DMS 273 (cell line): Measurements from ENCODE around the gene SMYD3.

Experiments used
- DNase-seq: peaks from one replicate; lab custom pipeline; 2025; ENCODE audit not compliant: unreplicated experiment; lab: John Stamatoyannopoulos, UW

The SMYD3 gene

DNA sequence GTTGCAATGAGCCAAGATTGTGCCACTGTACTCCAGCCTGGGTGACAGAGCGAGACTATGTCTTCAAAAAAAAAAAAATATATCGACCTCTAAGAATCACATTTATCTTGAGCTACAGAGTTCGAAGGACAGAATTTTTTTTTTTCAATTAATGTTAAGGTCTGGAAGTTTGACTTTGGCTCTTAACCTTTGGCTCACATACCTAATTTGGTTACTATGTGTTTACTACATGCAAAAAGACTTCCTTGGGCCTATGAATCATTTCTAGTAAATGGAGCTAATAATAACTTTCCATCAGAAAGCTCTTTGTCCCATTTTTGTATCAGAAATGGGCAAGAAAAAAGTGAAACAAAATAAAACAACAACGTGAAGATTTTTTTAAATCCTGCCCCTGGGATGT is 351.2 kb downstream of the SMYD3 start:
- DNase-seq = no peak

DNA sequence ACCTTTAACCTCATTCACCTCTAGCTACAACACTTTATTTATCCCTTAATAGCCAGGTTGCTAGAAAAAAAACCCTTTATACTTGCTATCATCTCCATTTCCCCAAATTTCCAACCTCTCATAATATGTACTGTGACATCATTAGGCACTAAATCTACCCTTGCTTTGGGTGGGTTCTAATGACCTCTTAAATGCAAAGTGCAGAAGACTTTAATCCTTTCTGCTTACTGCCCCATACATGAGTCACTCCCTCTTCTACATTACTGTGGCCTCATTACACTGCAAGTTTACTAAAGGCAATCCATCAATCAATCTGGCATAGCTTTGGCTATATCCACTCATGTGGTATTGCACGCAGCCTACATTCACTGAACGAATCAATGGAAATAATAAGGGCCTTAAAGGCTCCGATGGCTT is 353.3 kb downstream of the SMYD3 start:
- no peak for DNase-seq

DNA sequence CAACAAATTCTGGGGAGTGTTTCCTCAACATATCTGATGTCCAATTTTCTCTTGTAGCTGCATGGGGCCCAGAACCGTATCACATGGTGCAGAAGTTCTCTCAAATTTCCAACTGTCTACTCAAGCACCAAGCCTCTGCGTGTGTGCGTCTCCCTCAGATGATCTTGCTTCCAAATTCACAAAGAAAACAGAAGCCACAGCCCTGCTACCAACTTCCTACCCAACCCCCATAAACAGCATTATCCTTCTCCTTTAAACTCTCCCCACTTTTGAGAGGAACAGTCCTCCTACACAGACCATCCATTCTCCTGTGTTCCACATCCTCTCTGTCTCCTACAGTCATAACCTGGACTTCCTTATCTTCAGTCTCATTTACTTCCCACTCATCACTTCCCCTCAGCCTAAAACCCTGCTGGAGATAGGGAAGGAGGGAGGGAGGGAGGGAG is 354.1 kb downstream of the SMYD3 start:
- DNase-seq = no peak

DNA sequence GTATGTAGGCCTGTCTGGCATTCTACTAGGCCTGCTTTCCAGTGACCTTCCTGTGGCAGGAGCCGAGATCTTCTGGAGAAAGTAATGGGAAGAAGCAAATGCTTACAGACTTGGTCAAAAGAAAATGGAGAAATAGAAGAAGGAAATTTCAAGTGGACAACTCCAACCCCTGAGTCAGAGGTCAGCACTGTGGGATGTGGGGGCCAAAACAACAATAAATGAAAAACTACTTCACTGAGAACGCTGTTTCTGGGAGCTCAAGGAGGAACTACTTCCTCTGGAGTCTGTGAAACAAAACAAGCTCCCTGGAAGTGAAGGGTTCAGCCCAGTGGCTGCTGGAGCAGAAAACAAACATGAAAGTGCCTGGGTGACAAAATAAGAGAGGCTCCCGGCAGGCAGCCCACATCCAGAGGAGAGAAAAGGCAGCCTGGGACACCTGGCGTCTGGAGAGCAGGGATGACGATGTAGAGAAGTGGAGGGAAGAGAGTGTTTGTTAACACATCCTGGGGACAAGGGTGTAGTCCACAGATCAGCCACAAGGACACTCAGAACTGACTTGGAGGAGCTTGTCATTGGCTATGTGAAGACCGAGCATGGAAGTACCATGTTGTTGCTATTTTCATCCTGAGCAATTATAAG is 355.2 kb downstream of the SMYD3 start:
- no peak for DNase-seq

DNA sequence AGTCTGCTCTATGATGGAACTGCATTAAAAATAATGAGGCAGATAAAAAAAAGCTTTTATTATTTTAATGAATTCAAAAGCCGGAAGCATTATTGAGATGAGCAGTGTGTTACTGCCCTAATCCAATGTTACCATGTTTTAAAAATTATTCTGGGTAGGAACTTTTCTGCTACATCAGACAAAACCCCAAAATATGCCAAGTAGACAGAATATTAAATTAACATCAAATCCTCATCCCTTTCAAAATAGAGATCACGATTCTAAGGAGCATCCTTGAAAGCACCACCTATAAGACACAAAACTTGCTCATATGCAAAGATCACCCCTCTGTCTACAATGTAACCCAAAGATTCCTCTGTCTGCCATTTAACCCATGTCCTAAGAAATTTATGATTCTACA is 357.5 kb downstream of the SMYD3 start:
- DNase-seq = no peak

DNA sequence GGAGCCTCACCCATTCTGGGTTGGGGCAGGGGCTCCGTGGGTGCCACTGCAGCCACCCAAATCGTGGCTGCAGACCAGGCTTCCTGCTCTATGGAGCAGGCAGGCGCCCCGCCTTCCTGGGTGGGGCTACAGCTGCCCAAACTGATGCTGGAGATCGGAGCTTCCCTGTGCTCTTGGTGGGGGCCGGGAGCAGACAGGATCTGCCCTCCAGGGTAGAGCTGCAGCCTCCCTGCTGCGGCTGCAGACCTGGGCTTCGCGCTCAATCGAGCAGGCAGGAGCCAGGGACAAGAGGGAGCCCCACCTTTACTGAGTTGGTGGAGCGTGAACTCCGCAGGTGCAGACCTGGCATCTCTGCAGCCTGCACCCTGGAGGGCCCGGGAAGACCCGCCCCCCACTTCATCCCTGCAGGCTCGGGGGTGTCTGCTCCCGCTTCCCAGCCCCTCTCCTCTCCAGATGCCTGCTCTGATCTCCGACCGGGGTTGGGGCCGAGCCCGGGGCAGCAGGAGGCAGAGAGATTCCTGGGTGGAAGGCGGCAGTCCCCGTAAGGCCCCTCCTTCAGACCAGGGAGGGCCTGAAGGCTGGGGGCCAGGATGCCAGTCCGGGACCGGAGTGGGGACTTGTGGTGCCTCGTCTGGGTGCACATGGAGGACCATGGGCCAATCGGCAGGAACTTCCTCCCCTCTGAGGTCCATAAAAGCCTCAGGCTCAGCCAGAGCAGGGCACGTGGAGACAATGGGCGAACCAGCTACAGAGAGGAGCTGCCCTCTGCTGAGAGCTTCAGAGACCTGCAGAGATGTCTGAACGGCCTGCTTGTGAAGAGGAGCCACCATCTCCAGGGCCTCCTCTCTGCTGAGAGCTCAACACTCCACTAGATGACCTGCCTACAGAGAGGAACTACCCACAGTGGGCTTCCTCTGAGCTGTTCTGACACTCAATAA is 359.3 kb downstream of the SMYD3 start:
- no peak for DNase-seq

DNA sequence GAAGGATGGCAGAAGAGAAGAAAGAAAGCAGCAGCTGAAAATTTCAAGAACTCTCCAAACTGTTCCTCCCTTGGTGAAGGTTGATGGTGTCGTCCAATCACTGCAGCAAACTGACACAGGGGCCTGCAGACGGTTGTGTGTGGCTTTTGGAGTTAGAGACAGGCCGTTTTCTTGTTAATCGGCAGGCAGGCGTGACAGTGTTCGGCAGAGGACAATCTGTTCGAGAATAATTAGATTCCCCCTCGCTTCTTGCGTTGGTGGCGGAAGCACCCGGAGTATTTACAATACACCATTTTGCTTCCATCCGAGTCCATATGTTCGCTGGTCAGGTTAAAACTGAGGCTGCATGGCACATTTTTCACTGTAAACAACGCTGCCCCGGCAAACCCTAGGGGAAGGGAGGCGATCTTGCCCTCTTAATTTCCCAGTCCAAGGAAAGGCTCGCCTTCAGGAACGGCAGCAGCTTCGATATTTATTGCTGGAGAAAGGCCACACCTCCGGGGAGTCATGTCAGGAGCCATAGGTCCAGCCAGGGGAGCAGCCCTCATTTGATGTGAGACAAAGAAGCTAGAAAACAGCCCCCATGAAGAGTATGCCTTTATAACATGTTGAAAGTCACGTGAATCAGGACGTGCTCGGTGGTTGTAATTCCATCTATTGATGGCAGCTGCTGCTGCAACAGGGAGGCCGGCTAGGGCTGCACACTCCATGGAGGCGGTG is 360.1 kb downstream of the SMYD3 start:
- no peak for DNase-seq

DNA sequence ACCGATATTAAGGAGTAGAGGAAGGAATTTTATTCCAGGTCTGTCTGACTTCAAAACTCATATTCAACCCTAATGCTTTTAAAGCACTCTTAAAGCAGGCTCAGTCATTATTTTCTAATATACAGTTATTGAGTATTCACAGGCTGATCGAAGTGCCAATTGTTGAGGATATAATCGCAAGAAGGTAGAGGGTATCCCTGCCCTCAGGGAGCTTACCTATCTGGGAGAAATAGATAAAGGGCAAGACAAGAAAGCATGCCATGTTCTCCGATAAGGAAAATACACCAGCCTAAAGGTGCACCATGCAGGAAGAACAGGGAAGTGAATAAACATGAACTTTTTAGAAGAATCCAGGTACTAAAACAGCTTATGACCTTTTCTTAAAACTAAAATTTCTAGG is 361.2 kb downstream of the SMYD3 start:
- DNase-seq = no peak

DNA sequence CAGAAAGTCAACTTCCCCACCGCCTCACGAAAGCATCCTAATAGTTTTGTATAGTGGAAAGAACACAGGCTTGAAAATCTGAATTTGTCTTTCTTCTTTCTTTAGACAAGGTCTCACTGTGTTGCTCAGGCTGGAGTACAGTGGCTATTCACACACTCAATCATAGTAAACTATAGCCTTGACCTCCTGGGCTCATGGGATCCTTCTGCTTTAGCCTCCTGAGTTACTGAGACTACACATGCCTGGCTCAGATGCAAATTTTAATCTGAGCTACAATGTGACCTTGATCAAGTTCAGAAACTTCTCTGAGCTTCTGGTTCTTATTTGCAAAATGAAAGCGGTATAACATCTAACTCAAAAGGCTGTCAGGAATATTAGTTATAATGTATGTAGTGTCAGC is 362.1 kb downstream of the SMYD3 start:
- no peak for DNase-seq

DNA sequence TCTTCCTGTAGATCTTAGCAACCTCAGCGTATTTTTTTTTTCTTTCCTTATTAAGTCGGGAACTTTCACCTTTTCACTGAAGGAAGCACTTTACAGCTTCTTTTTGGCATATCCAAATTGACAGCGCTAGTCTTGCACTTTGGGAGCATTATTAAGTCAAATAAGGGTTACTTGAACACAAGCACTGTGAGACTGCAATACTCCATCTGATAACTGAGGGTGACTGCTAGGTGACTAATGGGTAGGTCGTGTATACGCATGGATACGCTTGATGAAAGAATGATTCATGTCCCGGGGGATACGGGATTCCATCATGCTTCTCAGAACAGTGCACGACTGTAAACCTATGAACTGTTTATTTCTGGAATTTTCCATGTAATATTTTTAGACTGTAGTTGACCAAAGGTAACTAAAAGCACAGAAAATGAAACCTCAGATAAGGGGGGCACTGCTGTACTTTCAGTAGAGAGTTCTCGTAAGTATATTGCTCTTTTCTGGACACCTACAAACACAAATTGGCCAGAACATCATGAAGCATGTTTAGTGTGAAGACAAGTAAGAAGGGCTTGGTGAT is 364.7 kb downstream of the SMYD3 start:
- no peak for DNase-seq

DNA sequence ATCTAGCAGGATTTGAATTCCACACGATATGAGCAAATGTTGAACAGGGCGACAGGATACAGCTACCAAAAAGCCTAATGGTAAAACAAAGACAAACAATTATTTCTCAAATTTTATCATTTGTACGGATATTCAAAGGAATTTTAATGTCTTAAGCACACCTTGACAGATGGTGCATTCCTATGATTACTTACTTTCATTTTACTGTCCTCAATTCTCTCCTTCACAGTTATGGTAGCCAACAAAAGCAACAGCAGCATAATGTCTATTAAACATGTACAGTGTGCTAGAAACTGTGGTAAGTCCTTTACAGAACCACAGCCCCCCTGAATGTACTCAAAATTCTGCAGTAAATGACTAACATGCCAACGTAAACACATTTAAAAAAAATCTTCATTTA is 365.8 kb downstream of the SMYD3 start:
- no peak for DNase-seq

DNA sequence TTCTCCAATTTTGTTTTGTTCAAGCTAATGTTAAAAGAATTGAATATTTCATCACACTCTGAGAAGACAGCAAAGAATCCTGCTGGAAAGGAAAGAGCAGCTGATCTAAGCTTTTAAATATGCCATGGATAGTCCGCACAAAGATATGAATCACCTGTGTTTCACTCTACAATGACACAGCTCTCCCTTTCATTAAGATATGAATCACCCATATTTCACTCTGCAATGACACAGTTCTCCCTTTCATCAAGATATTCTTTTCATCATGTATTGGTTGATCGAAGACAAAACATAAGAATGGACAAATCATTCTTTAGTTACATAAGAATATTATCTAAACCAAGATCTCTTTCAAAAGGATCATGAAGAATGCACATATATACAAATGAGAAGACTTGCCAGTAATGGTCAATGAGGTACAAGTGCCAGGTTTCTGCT is 367.3 kb downstream of the SMYD3 start:
- no peak for DNase-seq

DNA sequence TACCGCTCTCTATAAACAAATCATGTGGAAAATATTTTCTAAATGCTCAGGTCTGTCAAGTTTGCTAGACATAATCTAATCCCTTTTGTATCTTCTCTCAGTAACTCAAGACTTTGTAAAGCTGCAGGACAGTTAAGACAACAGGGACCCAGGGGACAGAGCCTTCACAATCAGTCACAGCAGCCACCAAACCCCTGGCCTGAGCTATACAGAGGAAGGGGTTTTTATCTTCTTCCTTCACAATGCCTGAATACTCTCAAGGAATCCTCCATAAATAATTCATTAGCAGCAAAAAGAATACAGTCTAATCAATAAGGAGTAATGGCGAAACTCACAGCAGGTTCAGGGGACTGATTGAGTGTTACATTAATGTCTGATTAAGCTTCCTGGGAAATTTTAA is 368.3 kb downstream of the SMYD3 start:
- DNase-seq = no peak

DNA sequence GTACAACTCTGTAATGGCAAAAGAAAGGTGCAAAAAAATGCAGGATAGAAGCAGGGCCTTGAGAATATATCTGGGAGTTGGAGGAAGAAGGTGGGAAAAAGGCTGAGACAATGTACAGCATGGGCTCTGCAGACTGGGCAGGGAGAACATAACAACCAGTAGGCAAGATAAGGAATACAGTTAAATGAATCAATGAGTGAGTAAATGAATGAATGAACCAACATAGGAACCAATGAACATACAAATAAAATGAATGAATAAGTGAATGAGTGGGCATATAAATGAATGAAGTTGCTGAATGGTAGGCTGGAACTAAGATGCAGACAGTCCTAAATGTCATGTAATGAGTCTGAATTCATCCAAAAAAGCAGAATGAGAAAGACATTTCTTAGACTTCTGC is 370.6 kb downstream of the SMYD3 start:
- DNase-seq = no peak

DNA sequence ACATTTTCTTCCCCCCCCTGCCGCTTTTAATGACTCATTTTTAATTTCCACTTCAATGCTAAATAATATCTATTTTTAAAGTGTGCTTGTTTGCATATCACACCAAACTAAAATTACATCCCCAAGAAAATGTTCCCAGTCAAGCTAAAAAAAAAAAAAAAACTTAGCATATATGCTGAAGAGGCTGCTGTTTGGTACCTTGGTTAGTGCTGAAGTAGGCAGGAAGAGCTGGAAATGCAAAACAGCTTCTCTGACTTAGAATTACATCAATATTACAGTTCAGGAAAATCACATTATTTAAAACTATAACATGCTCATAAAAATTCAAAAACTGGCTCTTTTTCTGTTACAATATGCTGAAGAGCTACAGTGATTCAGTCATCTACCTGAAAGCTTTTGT is 372.3 kb downstream of the SMYD3 start:
- DNase-seq = no peak

DNA sequence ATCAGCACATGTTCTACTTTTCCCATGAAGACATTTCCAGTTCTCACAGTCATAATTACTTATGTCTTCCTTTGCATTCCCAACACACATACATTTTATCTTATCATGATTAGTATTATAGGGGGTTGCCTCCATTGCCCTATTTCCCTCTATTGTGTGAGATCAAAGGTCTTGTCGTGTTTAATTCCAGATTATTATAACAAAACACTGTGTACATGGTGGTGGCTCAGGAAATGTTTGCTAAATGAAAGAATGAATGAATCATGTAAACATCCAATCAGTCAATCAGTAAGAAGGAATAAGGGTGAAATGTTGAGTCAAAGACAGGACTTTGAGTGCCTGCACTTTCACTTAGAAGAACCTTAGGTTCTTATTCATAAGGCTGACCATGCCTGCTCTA is 376.0 kb downstream of the SMYD3 start:
- DNase-seq = no peak

DNA sequence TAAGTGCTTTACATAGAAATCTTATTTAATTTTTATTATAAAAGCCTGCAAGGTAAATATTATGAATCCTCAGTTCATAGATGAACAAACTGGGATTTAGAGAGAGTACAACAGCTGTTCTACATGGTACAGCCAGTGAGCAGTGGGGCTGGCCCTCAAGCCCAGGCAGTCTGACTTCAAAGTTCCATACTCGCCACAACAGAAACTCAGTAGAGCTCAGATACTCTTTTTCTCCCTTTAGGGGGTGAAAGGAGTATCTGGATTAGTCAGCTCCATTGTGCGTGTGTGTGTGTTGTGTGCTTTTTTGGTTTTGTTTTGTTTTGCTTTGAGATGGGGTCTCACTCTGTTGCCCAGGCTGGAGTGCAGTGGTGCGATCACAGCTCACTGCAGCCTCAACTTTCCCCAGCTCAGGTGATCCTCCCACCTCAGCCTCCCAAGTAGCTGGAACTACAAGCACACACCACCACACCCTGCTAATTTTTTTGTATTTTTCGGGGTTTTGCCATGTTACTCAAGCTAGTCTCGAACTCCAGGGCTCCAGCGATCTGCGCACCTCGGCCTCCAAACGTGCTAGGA is 378.5 kb downstream of the SMYD3 start:
- DNase-seq = no peak

DNA sequence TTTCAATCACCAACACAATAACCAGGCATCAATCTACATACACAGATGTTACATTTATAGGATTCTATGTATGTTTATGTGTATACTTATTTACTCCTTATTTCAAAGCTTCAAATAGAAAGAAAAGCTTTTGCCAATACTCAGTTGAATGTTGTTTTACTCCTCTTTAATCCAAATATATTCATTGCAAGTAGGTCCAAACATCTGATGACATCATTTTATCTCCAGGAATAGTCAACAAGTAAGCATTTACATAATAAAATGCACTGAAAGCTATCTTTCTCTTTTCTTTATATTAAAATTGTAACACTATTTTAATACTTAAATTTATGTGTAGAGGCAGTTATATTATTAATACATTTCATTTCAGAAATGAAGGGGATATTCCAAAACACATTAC is 380.5 kb downstream of the SMYD3 start:
- DNase-seq = no peak

DNA sequence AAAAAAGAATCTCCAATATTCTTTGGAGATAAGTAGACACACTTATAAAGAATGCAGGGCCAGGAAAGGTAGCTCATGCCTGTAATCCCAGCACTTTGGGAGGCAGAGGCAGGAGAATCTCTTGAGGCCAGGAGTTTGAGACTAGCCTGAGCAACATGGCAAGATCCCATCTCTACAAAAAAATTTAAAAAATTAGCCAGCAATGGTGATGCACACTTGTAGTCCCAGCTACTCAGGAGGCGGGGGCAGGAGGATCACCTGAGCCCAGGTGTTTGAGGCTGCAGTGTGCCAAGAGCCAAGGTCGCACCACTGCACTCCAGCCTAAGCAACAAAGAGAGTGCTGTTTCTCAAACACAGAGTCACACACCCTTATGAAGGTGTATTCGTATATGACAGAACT is 385.0 kb downstream of the SMYD3 start:
- DNase-seq = no peak

DNA sequence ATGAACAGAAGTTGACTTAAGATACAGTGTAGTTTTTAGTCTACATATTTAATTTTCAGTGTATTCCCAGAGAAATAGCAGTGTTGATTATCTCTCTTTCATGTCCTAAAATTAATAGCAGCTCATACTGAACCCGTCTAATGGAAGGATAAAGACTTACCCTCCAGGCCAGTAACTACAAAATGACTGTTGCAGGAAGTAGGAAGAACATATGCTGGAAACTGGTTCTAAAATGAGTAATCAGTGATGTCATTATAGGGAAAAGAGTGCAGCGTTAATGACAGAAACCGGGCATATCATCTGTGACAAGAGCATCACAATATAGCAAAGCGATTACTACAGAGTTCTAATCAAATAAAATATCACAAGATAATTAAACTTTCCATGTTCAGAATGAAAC is 385.5 kb downstream of the SMYD3 start:
- DNase-seq = no peak
